ENCODE results near the gene CMTM7. TPM values are rescaled to one million over a fixed set of nuclear protein-coding genes. Genes with fewer than 3 reads are reported as not detected.
A peak's percentile ranks its signal among the peaks of the same experiment; 100 is the strongest.

The CMTM7 gene
- total and polyA plus RNA-seq, 7 experiments from 2014 or later = 38.6 to 157 (median 53.0) TPM

DNA sequence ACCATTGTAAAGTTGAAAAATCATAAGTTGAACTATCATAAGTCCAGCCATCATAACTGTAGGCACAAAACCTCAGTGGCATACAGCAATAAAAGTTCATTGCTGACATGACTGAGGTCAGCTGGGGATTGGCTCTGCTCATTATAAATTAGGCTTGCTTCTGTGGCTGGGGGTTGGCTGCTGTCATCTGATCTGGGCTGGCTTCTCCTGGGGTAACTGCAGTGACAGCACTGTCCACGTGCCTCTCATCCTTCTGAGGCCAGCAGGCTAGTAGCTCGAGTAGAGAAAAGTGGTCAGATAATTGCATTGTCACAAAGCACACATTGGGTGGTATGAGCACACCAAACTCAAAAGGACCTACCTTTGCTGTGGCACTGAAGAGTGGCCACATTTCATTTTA is 31.3 kb downstream of the CMTM7 start:
- Histone ChIP-seq H3K27ac (ENCODE audit: low read depth, low read length) (peak overlapping the region; percentile 60), H3K27me3 (ENCODE audit: control insufficient read depth in 2 of 2, insufficient read depth in 2 of 2, low read length in 2 of 2) (no peaks in the 10 kb centered on the region), H3K36me3 (ENCODE audit: control insufficient read depth in 2 of 3, insufficient read depth in 3 of 3, low read length in 3 of 3) (no peaks in the 10 kb centered on the region), H3K4me3 (ENCODE audit: low read length) (no peak overlapping the region), H3K4me1 (ENCODE audit: control insufficient read depth in 2 of 2, insufficient read depth in 2 of 2, low read length in 2 of 2) (peaks cover 46 to 94% of the 10 kb centered on the region in 2 donors), H3K9me3 (ENCODE audit: control insufficient read depth in 2 of 3, low read length in 3 of 3) (no peaks in the 10 kb centered on the region)
- DNase-seq = no peak
- Mint-ChIP-seq H3K27ac (peak overlapping the region; percentile 87 to 99 (median 97)), H3K4me1 (peaks cover 66 to 100% (median 93%) of the 10 kb centered on the region in 7 donors), H3K4me3 (peak overlapping the region in 9 of 10 donors; percentile 8 to 83 (median 36)), H3K27me3 (no peaks in the 10 kb centered on the region), H3K9me3 (peaks cover 0 to 2% (median 0%) of the 10 kb centered on the region in 11 donors), H3K36me3 (peaks cover 0 to 29% (median 3%) of the 10 kb centered on the region in 5 donors)
- ChIA-PET POLR2A (interaction anchor here (1.0 to 22.8 kb wide), 6 partner anchors 10 to 52 kb away, joined by 3 to 304 read pairs (median 60); no protein-coding TSS in a partner anchor), CTCF (interaction anchor here (0.9 to 3.5 kb wide), 7 partner anchors 8 to 47 kb away, joined by 3 to 23 read pairs (median 10); no protein-coding TSS in a partner anchor)
- ATAC-seq = no peak
- intact Hi-C loops (cut with micrococcal nuclease) = no loop called here

- peak overlapping the region; percentile 8 to 83 (median 75) for H3K4me3 Mint-ChIP-seq
- ATAC-seq (no peak), DNase-seq (no peak)
- Histone ChIP-seq H3K27me3 (ENCODE audit: control insufficient read depth in 2 of 2, insufficient read depth in 2 of 2, low read length in 2 of 2) (no peaks in the 10 kb centered on the region), H3K9me3 (ENCODE audit: control insufficient read depth in 2 of 3, low read length in 3 of 3) (no peaks in the 10 kb centered on the region), H3K27ac (ENCODE audit: low read depth, low read length) (peak overlapping the region; percentile 60), H3K4me1 (ENCODE audit: control insufficient read depth in 2 of 2, insufficient read depth in 2 of 2, low read length in 2 of 2) (peaks cover 52 to 96% of the 10 kb centered on the region in 2 donors), H3K36me3 (ENCODE audit: control insufficient read depth in 2 of 3, insufficient read depth in 3 of 3, low read length in 3 of 3) (no peaks in the 10 kb centered on the region), H3K4me3 (ENCODE audit: low read length) (peak overlapping the region; percentile 39)
- H3K27ac Mint-ChIP-seq = peak overlapping the region; percentile 87 to 99 (median 97)
- ChIA-PET POLR2A (interaction anchor here (0.6 to 22.8 kb wide), 9 partner anchors 10 to 52 kb away, joined by 3 to 304 read pairs (median 16); partner anchors contain the start of gene CMTM7), CTCF (interaction anchor here (0.9 to 3.5 kb wide), 8 partner anchors 9 to 48 kb away, joined by 5 to 23 read pairs (median 9); no protein-coding TSS in a partner anchor)
- H3K27me3 Mint-ChIP-seq = no peaks in the 10 kb centered on the region
- peaks cover 0 to 26% (median 0%) of the 10 kb centered on the region in 5 donors for H3K36me3 Mint-ChIP-seq
- peaks cover 0 to 2% (median 0%) of the 10 kb centered on the region in 11 donors for H3K9me3 Mint-ChIP-seq
- intact Hi-C loops (cut with micrococcal nuclease) = no loop called here
- peaks cover 69 to 100% (median 93%) of the 10 kb centered on the region in 7 donors for H3K4me1 Mint-ChIP-seq
Observed at GRCh38 chr3:32423534-32423933, 31.9 kb downstream of the CMTM7 start.

DNA sequence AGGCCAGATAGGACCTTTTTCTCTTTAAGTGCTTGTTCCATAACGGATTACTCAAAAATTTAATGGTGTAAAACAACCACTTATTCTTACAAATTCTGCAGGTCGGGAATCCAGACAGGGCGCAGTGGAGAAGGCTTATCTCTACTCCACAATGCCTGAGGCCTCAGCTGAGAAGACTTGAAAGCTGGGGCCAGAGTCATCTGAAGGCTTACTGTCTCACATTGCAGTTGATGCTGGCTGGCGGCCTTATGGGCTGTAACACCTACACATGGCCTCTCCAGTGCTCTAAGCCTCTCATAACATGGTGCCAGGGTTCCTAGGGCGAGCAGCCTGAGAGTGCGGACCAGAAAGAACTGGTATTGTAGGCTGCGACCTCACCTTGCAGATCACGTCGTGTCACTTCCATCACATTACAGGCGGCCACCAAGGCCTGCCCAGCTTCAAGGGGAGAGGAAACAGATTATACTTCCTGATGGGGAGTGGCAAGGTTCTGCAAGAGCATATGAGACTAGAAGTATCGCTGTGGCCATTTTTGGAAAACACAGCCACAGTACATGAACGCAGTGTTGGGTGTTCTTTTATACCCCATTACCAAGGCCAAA is 32.4 kb downstream of the CMTM7 start:
- peaks cover 0 to 23% (median 0%) of the 10 kb centered on the region in 5 donors for H3K36me3 Mint-ChIP-seq
- H3K9me3 ChIP-seq (ENCODE audit: control insufficient read depth in 2 of 3, low read length in 3 of 3) = no peaks in the 10 kb centered on the region
- peak overlapping the region; percentile 39 for H3K4me3 ChIP-seq (ENCODE audit: low read length)
- peak; percentile 56 for ATAC-seq
- DNase-seq = peak in 7 of 9 donors; percentile 41 to 69 (median 50)
- H3K27ac Mint-ChIP-seq = peak overlapping the region; percentile 87 to 99 (median 97)
- no peaks in the 10 kb centered on the region for H3K27me3 Mint-ChIP-seq
- intact Hi-C loops (cut with micrococcal nuclease) = loop anchor here in 1 of 2 donors (1.0 kb wide), 2 partner anchors 9 to 10 kb away; no protein-coding TSS in a partner anchor
- peak overlapping the region; percentile 60 for H3K27ac ChIP-seq (ENCODE audit: low read depth, low read length)
- peak overlapping the region; percentile 70 to 87 (median 80) for H3K4me3 Mint-ChIP-seq
- H3K9me3 Mint-ChIP-seq = peaks cover 0 to 2% (median 0%) of the 10 kb centered on the region in 11 donors
- H3K4me1 Mint-ChIP-seq = peaks cover 68 to 100% (median 93%) of the 10 kb centered on the region in 7 donors
- H3K27me3 ChIP-seq (ENCODE audit: control insufficient read depth in 2 of 2, insufficient read depth in 2 of 2, low read length in 2 of 2) = no peaks in the 10 kb centered on the region
- no peaks in the 10 kb centered on the region for H3K36me3 ChIP-seq (ENCODE audit: control insufficient read depth in 2 of 3, insufficient read depth in 3 of 3, low read length in 3 of 3)
- peaks cover 56 to 90% of the 10 kb centered on the region in 2 donors for H3K4me1 ChIP-seq (ENCODE audit: control insufficient read depth in 2 of 2, insufficient read depth in 2 of 2, low read length in 2 of 2)
- ChIA-PET POLR2A (interaction anchor here (0.6 to 22.8 kb wide), 14 partner anchors 9 to 1016 kb away, joined by 3 to 304 read pairs (median 6); partner anchors contain the start of genes CMTM7 and UBP1), CTCF (interaction anchor here (1.1 to 3.5 kb wide), 8 partner anchors 9 to 48 kb away, joined by 3 to 23 read pairs (median 9); no protein-coding TSS in a partner anchor)

- Mint-ChIP-seq H3K4me1 (peaks cover 65 to 99% (median 88%) of the 10 kb centered on the region in 7 donors), H3K36me3 (peaks cover 0 to 18% (median 0%) of the 10 kb centered on the region in 5 donors), H3K27ac (peak overlapping the region; percentile 87 to 99 (median 97)), H3K4me3 (peak overlapping the region; percentile 70 to 87 (median 80)), H3K9me3 (no peaks in the 10 kb centered on the region), H3K27me3 (no peaks in the 10 kb centered on the region)
- ChIA-PET POLR2A (interaction anchor here (0.7 to 22.8 kb wide), 16 partner anchors 9 to 1016 kb away, joined by 3 to 304 read pairs (median 5); partner anchors contain the start of genes CMTM7 and UBP1), CTCF (interaction anchor here (1.1 to 3.5 kb wide), 7 partner anchors 8 to 49 kb away, joined by 3 to 23 read pairs (median 10); no protein-coding TSS in a partner anchor)
- Histone ChIP-seq H3K27ac (ENCODE audit: low read depth, low read length) (peak overlapping the region; percentile 60), H3K4me3 (ENCODE audit: low read length) (peak overlapping the region; percentile 39), H3K4me1 (ENCODE audit: control insufficient read depth in 2 of 2, insufficient read depth in 2 of 2, low read length in 2 of 2) (peaks cover 59 to 84% of the 10 kb centered on the region in 2 donors), H3K36me3 (ENCODE audit: control insufficient read depth in 2 of 3, insufficient read depth in 3 of 3, low read length in 3 of 3) (no peaks in the 10 kb centered on the region), H3K9me3 (ENCODE audit: control insufficient read depth in 2 of 3, low read length in 3 of 3) (no peaks in the 10 kb centered on the region), H3K27me3 (ENCODE audit: control insufficient read depth in 2 of 2, insufficient read depth in 2 of 2, low read length in 2 of 2) (no peaks in the 10 kb centered on the region)
- intact Hi-C loops (cut with micrococcal nuclease) = loop anchor here in 1 of 2 donors (1.0 kb wide), 2 partner anchors 9 to 10 kb away; no protein-coding TSS in a partner anchor
- ATAC-seq (no peak), DNase-seq (peak in 1 of 9 donors; percentile 32)
Observed at GRCh38 chr3:32424581-32425250, 33.1 kb downstream of the CMTM7 start.

- Mint-ChIP-seq H3K4me3 (peak overlapping the region; percentile 60 to 85 (median 81)), H3K27me3 (no peaks in the 10 kb centered on the region), H3K36me3 (peaks cover 0 to 17% (median 4%) of the 10 kb centered on the region in 5 donors), H3K4me1 (peaks cover 64 to 100% (median 90%) of the 10 kb centered on the region in 7 donors), H3K27ac (peak overlapping the region; percentile 81 to 100 (median 98)), H3K9me3 (peaks cover 0 to 4% (median 0%) of the 10 kb centered on the region in 11 donors)
- Histone ChIP-seq H3K36me3 (ENCODE audit: control insufficient read depth in 2 of 3, insufficient read depth in 3 of 3, low read length in 3 of 3) (no peaks in the 10 kb centered on the region), H3K27me3 (ENCODE audit: control insufficient read depth in 2 of 2, insufficient read depth in 2 of 2, low read length in 2 of 2) (no peaks in the 10 kb centered on the region), H3K4me3 (ENCODE audit: low read length) (peak overlapping the region; percentile 30), H3K4me1 (ENCODE audit: control insufficient read depth in 2 of 2, insufficient read depth in 2 of 2, low read length in 2 of 2) (peaks cover 83% of the 10 kb centered on the region in 2 donors), H3K27ac (ENCODE audit: low read depth, low read length) (peak overlapping the region; percentile 76), H3K9me3 (ENCODE audit: control insufficient read depth in 2 of 3, low read length in 3 of 3) (no peaks in the 10 kb centered on the region)
- intact Hi-C loops (cut with micrococcal nuclease) = loop anchor here (1.0 to 2.0 kb wide), 3 partner anchors 8 to 54 kb away; no protein-coding TSS in a partner anchor
- peak; percentile 73 for ATAC-seq
- peak in 7 of 9 donors; percentile 45 to 58 (median 56) for DNase-seq
- CTCF ChIA-PET = interaction anchor here (0.5 to 2.1 kb wide), 8 partner anchors 12 to 54 kb away, joined by 3 to 8 read pairs (median 4); no protein-coding TSS in a partner anchor
- POLR2A ChIA-PET = interaction anchor here (0.8 to 22.8 kb wide), 11 partner anchors 7 to 52 kb away, joined by 3 to 304 read pairs (median 5); no protein-coding TSS in a partner anchor
Observed at GRCh38 chr3:32428092-32429068, 36.7 kb downstream of the CMTM7 start.

Measured in naive thymus-derived CD4-positive, alpha-beta T cell (primary cell).